Stimulated activated naive CD4-positive, alpha-beta T cell (primary cell): ENCODE measurements around the gene AP1S3.

Experiments used
- DNase-seq, 6 experiments: peaks; one replicate each; lab custom pipeline; 2025; lab: John Stamatoyannopoulos, UW

Gene AP1S3

GRCh38 chr2:223724861-223725260, 112.5 kb downstream of the AP1S3 start:
- DNase-seq = no peak

- no peak for DNase-seq
Observed at GRCh38 chr2:223723954-223724411, 113.4 kb downstream of the AP1S3 start.

DNA sequence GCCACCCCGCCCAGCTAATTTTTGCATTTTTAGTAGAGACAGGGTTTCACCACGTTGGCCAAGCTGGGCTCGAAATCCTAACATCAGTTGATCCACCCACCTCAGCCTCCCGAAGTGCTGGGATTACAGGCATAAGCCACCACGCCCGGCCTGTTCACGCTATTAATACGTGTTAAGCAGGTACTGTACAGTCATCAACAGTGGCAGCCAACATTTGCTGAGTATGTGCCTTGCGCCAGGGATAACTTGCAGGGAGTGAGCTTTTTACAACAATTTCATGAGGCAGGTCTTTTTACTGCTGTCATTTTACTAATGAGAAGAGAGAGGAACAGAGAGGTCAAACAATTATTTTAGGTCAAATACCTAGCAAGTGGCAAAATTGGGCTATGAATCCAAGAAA, 115.2 kb downstream of the AP1S3 start:
- DNase-seq = no peak

DNA sequence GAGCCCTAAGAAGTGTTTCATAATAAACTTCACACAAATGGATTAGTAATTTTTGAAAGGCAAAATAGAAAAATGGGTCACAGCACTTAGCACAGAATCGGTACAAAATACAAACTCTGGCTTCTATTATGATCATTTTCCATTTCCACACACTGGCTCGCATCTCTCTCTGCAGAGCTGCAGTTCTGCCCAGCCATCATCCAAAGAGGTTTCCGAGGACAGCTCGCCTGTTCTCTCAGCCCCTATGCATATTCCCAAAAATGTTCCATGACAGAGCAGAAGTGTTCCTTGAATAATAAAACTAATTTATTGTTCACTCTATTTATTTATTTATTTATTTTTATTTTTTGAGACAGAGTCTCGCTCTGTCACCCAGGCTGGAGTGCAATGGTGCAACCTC, 115.6 kb downstream of the AP1S3 start:
- DNase-seq = no peak

- DNase-seq = no peak
Observed at GRCh38 chr2:223720367-223720766, 117.0 kb downstream of the AP1S3 start.

- DNase-seq = no peak
Observed at GRCh38 chr2:223712642-223713041, 124.7 kb downstream of the AP1S3 start.

DNA sequence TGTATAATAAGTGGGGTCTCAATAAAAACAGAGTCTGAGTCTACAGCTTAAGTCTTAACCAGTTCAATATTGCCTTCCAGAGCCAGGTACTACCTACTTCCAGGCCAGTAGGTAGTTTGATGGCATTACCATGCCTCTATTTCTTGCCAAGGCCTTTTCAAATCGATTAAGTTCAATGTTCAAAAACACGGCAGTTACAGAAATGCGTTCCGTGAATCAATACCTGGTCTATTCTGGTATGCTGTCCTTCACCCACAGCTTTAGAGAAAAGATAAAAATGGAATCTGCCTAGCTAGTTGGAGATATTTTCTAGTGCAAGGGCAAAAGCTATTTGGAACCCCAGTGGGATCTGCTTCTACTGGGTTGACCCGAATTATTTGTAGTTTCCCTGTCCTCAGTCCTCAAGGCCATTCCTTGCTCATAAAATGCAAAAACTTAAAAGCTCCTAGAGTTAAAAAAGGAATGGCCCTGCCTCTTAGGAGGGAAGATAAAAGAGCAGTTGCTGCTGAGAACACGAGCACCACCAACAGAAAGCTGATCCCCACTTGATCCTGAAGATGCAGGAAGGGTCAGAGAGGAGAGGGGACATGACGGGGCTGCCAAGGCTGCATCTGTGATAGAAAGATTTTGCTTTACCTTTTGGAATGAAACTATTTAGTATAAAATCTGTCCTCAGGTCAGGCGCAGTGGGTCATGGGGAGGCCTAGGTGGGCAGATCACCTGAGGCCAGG, 125.6 kb downstream of the AP1S3 start:
- no peak for DNase-seq
